Forelimb muscle (tissue), 1 donor: ENCODE data around the gene NAA60. TPM values are rescaled to one million over a fixed set of nuclear protein-coding genes. Genes with fewer than 3 reads are reported as not detected.
"Not testable (repeated sequence)": the region's sequence is repeated elsewhere in the genome, so short reads cannot be mapped to it uniquely, and the experiment has no call there.

Experiments
- DNase-seq: peaks from one replicate; pipeline ENCODE4 v3.0.0-alpha.2; 2013; ENCODE audit warnings: low read depth
- polyA plus RNA-seq: library from polyadenylated mRNA; unstranded; fragments of 120-200 nt; gene quantifications from one replicate; pipeline ENCODE4 v1.2.1, GENCODE V29; 2013; ENCODE audit not compliant: insufficient read length

Gene NAA60
- polyA plus RNA-seq, 1 donor: 26.0 TPM

GRCh38 chr16:3461151-3461550 lies 17.7 kb downstream of the NAA60 start:
- no peak for DNase-seq

DNA sequence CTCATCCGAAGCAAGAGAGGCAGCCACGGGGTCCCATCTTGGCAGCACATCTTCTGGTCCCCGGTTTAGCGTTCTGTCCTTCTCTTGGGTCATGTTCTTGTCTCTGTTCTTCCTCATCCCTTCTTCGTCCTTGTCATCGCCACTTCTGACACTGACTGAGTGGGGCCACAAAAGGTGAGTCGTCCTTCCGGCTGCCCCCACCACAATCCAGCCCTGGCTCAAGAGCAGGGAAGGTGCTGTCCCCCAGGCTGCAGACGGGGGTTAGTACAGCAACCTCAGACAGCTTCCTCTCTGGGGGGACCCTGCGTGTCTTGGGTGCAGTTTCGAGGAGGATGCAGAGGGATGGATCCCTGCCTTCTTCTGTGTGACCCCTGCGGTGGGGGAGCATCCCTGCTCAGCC lies 21.8 kb downstream of the NAA60 start:
- no peak for DNase-seq

DNA sequence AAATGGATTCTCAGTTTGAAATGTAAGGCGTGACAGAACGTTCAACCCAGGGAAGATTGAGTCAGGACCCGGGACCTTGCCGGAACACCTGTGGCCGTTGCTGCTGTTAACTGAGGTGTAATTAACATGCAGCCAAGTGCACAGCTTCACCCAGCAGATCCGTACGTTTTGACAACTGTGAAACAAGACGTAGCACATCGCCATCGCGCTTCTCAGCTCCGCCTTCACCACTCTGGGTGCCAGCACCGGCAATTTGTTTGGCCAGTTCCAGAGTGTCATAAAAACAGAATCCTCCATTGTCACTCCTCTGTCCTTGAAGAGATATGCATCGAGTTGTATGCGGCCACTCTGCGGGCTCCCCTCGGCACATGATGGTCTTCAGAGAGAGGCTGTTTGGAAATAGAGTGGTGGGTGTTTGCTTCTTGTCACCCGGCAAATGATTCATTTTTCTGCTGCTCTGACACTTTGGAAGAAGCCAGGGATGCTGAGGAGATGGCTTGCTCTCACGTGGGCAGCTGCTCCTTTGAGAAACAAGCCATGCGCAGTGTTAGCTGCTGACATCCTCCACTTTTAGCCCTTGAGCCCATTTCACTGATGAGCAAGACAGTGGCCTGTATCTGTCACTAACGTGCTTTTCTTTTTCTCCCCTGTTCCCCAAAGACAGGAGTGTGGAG lies 22.6 kb downstream of the NAA60 start:
- no peak for DNase-seq

DNA sequence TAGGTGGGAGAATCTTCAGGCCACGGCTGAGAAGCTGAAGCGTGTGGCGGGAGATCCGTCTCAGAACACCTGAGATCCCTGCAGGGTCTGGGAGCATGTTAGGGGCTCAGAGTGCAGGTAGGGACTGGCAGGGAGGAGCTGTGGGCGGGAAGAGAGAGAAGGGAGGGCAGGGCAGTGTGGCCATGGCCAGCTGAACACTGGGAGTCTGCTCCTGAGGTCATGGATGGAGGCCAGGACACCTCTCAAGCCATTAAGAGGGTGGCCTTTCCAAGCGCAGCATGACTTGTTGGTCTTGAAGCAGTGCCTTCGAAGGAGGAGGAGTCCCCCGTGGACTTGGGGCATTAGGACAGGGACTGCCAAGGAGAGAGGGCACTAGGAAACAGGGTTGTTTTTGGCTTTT lies 23.7 kb downstream of the NAA60 start:
- no peak for DNase-seq

DNA sequence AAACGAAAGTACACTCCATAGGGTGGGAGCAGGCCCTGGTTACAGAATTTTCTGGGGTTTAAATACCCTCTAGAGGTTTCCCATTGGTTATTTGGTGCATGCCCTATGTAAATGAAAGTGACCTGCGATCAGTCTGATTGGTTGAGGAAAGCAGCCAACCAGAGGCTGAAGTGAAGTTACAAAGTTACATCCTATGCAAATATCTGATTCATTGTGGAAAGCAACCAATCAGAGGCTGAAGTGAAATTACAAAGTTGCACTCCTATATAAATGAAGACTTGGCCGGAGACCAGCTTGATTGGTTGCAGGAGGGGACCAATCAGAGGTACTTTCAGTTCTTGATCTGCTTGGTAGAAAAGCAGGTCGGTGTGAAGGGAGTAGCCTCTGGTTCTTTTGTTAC lies 24.4 kb downstream of the NAA60 start:
- DNase-seq: no peak

GRCh38 chr16:3468501-3468900 lies 25.0 kb downstream of the NAA60 start:
- no peak for DNase-seq

DNA sequence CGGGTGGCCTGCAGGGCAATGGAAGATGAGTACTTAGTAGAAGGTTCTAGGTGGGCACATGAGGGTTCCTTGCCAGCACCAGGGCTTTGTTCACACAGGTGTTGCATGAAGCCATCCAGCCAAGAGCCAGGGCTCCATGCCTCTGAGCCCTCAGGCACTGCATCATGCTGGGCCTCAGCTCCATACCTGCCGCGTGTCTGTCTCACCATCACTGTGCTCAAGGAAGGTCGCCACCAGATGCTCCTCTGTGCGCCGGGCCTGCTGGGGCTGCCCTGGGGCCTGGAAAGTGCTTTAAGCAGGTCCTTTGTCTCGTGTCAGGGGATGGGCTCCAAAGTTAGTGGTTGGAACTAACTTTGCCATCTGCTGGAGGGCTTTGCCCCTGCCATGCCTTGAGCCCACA lies 26.3 kb downstream of the NAA60 start:
- no peak for DNase-seq

DNA sequence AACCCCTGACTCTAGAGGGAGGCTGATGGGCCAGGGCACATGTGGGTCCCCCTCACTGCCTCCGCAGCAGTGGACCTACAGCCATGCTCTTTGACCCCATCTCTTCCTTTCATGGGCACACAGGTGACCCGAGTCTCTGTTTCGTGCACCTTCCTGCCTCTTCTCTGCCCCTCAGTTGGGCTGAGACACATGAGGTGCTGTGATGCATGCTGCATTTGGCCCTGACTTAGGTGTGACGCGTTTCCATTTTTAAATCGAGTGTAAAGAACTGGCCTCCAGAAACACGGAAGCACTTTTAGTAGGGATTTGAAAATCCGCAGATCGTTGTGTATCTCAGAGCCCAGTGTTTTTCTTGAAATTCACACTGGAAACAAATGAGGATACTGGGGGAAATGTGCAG lies 27.2 kb downstream of the NAA60 start:
- DNase-seq: no peak

DNA sequence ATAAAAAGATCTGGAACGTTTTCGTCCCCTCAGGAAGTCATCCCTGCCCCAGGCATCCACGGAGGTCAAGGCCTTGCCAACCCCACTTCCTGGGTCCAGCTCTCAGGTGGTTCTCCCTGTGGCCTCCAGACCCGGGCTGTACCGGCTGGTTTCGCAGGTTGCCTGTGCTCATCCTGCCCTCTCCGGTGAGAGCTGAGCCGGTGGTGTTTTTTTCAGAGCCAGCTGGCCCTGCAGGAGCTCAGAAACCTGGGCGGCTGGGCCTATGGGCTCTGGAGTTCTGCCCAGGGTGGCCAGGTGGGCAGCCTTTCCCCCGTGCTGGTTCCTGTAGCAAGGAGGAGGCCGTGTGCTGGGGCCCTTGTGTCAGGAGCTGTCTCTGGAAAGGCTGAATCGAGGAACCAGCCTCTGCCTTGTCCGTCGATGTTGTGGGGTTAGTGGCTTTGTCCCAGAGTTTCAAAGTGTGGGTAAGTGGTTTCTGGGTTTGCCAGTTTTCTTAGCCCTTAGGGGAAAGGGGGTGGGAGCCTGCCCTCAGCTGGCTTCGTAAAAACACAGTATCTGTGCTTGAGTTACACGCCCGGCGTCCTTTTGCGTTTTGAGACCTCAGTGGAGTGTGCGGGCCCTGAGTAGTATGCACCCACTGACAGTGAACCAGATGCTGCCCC lies 28.2 kb downstream of the NAA60 start:
- DNase-seq: no peak

DNA sequence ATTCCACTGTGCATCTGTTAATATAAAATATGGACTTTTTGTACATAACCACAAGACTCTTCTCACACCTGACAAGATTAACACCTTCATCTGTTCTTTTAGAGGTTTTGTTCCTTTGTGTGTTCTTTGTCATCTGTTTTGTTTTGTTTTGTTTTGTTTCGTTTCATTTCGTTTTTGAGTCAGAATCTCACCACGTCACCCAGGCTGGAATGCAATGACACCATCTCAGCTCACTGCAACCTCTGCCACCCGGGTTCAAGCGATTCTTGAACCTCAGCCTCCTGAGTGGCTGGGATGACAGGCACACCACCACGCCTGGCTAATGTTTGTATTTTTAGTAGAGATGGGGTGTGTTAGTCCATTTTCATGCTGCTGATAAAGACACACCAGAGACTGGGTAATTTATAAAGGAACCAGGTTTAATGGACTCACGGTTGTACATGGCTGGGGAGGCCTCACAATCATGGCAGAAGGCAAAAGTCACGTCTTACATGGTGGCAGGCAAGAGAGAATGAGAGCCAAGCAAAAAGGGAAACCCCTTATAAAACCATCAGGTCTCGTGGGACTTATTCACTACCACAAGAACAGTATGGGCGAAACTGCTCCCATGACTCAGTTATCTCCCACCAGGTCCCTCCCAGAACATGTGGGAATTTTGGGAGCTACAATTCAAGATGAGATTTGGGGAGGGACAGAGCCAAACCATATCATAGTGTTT lies 29.6 kb downstream of the NAA60 start:
- no peak for DNase-seq

- not testable (repeated sequence) for DNase-seq
These were observed 30.1 kb downstream of the NAA60 start for GRCh38 chr16:3473596-3473943.

- DNase-seq: no peak
These were observed 30.8 kb downstream of the NAA60 start for GRCh38 chr16:3474136-3474779.

DNA sequence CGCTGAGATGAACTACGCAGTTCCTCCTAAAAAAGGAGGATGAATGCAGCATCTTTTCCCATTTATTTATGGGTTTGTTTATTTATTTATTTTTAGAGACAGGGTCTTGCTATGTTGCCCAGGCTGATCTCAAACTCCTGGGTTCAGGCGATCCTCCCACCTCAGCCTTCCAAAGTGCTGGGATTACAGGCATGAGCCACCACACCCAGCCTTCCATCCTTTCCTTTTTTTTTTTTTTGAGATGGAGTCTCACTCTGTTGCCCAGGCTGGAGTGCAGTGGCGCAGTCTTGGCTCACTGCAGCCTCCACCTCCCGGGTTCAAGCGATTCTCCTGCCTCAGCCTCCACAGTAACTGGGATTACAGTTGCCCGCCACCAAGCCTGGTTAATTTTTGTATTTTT lies 31.4 kb downstream of the NAA60 start:
- not testable (repeated sequence) for DNase-seq

- DNase-seq: no peak
These were observed 32.3 kb downstream of the NAA60 start for GRCh38 chr16:3475604-3476375.

- DNase-seq: no peak
These were observed 32.9 kb downstream of the NAA60 start for GRCh38 chr16:3476409-3476808.

DNA sequence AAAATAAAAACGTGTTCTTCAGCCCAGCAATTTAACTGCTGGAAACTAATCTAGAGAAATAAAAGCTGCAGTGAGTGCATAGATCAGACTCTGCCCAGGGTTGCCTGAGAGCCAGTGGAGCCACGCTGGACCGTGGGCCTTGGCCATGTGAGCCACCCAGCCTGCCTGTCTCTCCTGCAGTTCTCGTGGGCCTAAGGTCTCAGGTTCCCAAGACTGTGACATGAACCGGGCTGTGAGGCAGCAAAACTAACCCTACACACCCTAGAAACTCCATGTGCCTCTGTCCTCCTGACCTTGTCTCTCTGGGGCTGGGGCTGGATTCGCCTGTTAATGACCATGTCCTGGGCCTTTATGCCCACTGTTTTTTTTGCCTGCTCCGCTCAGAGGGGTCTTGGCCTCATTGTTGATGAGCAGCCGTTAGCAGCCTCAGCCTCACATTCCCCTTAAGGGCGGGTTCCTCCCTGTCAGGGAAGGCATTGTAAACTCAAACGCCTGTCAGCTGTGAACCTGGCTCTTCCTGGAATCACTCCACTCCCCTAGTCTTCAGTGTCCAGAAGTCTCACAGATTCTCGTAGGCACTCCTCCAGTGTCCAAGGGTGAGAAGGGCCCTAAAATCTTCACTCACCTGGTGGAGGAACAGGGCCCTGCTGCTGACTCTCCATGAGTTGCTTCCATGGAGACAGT lies 34.9 kb downstream of the NAA60 start:
- DNase-seq: no peak

DNA sequence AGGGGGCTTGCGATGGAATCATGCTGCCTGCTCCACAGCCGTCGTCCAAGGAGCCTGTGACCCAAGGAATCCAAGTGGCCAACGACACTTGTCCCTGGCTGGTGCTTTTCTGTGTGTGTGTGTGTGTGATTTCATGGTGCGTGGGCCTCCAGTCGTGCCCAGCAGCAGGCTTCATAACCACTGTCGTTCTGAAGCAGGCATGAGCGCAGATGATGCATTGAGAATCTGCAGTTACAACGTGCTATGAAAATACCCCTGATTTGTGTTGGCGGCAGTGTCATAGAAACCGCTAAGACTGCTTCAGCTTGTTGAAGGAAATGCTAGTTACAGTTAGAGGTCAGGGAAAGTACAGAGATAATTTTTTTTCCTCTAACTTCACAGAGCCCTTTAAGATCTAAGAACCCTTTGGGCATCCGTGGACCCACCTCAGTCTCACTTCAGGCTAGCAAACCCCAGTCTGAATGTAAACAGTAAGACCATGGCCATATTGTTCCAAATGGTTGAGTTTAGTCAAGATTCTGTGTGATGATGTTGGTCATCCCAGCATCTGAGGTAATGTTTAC lies 36.3 kb downstream of the NAA60 start:
- DNase-seq: no peak

- no peak for DNase-seq
These were observed 37.6 kb downstream of the NAA60 start for GRCh38 chr16:3480901-3481695.

DNA sequence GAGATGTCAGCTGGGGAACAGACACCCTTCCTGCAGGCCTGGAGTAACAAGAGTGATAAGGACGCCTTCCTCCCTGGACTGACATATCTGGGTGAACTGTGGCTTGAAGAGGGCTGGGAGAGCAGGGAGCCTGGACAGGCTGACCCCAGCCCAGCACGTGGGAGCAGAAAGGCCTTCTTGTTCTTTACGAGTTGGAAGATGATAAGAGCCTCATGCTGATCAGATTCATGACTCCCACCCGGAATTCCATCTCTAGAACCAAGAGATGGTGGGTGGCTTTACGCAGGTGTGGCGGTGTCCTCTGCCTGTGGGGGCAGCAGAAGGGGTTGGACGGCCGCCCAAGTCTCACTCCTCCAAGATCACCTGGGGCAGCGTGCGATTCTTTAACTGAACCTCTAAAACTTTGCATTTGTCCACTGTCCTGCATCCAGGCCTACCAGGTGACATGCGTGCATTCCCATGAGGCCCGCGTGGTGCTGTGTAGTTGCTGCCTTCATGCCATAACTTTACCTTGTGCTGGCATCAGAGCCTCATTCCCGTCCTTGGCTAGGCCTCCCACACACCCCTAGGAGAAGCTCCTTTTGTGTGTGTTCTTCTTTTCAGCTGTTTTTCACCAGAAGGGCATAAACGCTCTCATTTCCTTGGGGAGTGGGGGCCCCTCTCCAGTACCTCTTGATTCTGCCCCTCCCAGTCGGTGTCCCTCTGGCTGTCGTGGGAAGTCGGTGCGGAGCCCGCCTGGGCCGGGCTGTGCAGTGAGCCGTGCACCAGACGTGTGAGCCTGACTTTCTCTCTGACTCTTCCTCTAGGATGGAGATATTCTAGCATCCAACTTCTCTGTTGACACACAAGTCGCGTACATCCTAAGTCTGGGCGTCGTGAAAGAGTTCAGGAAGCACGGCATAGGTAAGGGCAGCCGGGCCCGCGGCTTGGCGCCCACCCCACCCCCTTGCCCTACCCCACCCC lies 38.5 kb downstream of the NAA60 start:
- no peak for DNase-seq
